Inflammatory macrophage treated with lipopolysaccharide for 4 hours (primary cell): Measurements from ENCODE around the gene DIPK1B.
"Not testable (repeated sequence)": the region's sequence is repeated elsewhere in the genome, so short reads cannot be mapped to it uniquely, and the experiment has no call there.

Source experiments
- DNase-seq: peaks from one replicate; pipeline ENCODE4 v3.0.0-alpha.2; 2020

Gene DIPK1B

GRCh38 chr9:136700304-136700703, 12.1 kb upstream of the DIPK1B start:
- peak; percentile 9 for DNase-seq

GRCh38 chr9:136700959-136701667, 11.3 kb upstream of the DIPK1B start:
- DNase-seq, result peak; percentile 71

- no peak for DNase-seq
These were observed 10.7 kb upstream of the DIPK1B start for GRCh38 chr9:136701668-136702053.

- DNase-seq, result peak; percentile 62
These were observed 9.0 kb upstream of the DIPK1B start for GRCh38 chr9:136703276-136703860.

GRCh38 chr9:136704741-136705140, 7.6 kb upstream of the DIPK1B start:
- DNase-seq, result not testable (repeated sequence)

- DNase-seq, result peak; percentile 56
These were observed 6.8 kb upstream of the DIPK1B start for GRCh38 chr9:136705564-136705963.

- DNase-seq, result no peak
These were observed 5.4 kb upstream of the DIPK1B start for GRCh38 chr9:136707011-136707410.

DNA sequence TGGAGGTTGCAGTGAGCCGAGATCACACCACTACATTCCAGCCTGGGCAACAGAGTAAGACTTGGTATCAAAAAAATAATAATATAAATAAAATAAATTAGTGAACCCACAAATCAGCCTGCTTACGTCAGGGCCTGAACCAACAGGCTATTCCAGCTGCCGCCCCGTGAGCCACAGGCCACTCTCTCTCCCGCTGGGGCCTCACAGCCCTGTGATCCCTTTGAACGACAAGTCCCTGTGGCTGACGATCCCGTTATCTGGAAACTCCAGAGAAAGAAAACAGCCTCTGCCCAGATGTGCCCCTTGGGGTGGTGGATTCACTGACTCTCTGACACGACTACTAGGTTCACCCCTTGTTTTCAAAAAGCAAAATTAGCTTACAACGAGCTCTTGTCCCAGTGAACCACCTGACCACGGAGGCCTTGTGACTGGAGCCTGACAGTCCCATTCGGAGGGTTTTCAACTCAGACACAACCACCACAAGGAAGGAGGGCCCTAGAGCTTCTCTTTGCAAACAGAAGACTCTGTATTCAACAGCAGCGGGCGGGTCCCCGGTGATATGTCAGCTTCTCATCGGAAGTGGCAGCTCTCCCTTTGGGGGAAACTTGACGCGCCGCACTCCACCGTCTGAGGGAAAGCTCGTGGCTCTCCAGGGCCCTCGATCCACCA, 4.4 kb upstream of the DIPK1B start:
- DNase-seq, result no peak

GRCh38 chr9:136709454-136710109, 2.8 kb upstream of the DIPK1B start:
- DNase-seq, result no peak

- DNase-seq, result no peak
These were observed 1.8 kb upstream of the DIPK1B start for GRCh38 chr9:136710543-136710942.

DNA sequence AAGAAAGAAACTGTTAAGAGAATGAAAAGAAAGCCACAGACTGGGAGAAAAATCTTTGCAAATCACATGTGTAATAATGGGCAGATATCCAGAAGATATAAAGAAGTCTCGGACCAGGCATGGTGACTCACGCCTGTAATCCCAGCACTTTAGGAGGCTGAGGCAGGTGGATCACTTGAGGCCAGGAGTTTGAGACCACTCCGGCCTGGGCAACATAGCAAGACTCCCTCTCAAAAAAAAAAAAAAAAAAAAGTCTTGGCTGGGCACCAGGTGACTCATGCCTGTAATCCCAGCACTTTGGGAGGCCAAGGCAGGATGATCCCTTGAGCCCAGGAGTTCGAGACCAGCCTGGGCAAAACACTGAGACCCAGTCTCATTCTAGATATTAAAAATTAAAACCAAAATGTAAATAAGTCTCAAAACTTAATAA, 1.1 kb upstream of the DIPK1B start:
- DNase-seq, result not testable (repeated sequence)

GRCh38 chr9:136712690-136713544, 545 bp downstream of the DIPK1B start:
- no peak for DNase-seq

DNA sequence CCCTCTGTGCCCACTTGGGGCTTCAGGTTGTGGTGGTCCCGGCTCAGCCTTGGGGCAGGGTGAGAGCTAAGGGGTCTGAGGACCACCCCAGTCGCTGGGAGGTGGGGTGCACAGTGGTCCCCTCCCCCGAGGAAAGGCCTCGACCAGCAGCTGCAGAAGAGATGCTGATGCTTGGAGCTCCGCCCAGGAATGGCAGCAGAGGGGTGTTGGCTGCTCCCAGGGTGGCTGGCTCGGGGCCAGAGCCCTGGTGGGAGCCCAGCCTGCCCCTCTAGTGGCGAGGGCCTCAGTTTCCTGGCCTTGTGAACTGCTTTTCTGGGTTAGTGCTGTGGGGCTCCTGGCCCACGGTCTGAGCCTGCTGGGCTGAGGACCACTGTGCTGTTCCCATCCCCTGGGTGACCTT, 1.2 kb downstream of the DIPK1B start:
- DNase-seq, result no peak

- DNase-seq, result no peak
These were observed 1.9 kb downstream of the DIPK1B start for GRCh38 chr9:136714096-136714892.

GRCh38 chr9:136714893-136715274, 2.5 kb downstream of the DIPK1B start:
- DNase-seq, result no peak

GRCh38 chr9:136717399-136717798, 5.0 kb downstream of the DIPK1B start:
- DNase-seq, result no peak

GRCh38 chr9:136718345-136719194, 6.2 kb downstream of the DIPK1B start:
- no peak for DNase-seq

- DNase-seq, result peak; percentile 61
These were observed 7.0 kb downstream of the DIPK1B start for GRCh38 chr9:136719195-136719880.

DNA sequence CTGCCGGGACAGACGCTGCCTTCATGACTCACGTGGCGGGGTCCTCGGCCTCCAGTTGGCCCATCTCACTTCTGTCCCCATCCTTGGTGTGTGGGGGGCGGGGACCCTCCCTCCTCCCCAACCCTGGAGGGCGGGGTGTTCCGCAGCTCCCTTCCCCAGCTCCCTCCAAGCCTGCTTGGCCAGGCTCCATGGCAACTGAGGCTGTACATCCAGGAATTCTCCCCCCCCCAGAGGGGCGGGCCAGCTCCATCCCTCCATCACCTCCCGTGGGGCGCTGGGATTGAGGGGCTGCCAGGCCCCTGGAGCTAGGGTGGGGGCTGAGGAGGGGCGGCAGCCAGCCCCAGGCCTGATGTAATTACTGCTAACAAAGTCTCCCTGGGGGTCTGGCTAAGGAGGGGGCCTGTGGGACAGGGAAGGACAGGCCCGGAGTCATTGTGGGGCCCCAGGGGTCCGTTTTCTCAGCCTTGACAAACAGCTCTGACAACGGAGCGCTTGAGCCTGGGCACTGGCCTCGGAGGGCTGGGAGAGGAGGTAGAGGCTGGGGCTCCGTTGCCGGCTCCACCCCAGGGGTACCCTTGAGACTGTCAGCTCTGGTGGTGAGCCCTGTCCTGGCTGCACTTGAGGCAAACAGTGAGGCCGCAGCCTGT, 8.0 kb downstream of the DIPK1B start:
- no peak for DNase-seq

- no peak for DNase-seq
These were observed 8.5 kb downstream of the DIPK1B start for GRCh38 chr9:136720898-136721338.
